HEK293 (cell line): Measurements from ENCODE around the gene MYADML2.

ENCODE experiments used
- CTCF ChIA-PET: fragments of 350-600 bp; formaldehyde crosslinking; extraction: SDS; loops from one replicate; lab custom pipeline; 2021; ENCODE audit warnings: antibody characterized with exemption; lab: Yijun Ruan, JAX
- POLR2A ChIA-PET: fragments of 300-600 bp; formaldehyde crosslinking; extraction: SDS; loops from one replicate; lab custom pipeline; 2020; ENCODE audit warnings: antibody characterized with exemption, inconsistent platforms; lab: Yijun Ruan, JAX
- H3K27ac ChIP-seq: fragments of 200-500 bp; sonication (Bioruptor generic); 2 replicates; pipeline ENCODE4 v1.5.1; 2014; ENCODE audit warnings: low read depth, low read length, control low read depth, inconsistent platforms; ENCODE audit errors: extremely low read depth
- H3K36me3 ChIP-seq, 2 experiments: fragments of 200-500 bp in 1 of 2; sonication (Bioruptor generic) in 1 of 2; 1 replicate in 1 of 2; 2 replicates in 1 of 2; pipeline ENCODE4 v1.5.1; 2014 to 2017; ENCODE audit warnings: inconsistent platforms in 2 of 2, low read length in 2 of 2; ENCODE audit not compliant: control insufficient read depth in 2 of 2, insufficient read depth in 1 of 2
- H3K4me1 ChIP-seq: fragments of 200-500 bp; sonication (Bioruptor generic); 2 replicates; pipeline ENCODE4 v1.5.1; 2014; ENCODE audit warnings: mild to moderate bottlenecking, low read length, inconsistent platforms; ENCODE audit not compliant: control insufficient read depth, insufficient read depth
- H3K4me3 ChIP-seq: 2 replicates; pipeline ENCODE4 v1.5.1; 2011; ENCODE audit warnings: low read depth, mild to moderate bottlenecking, control low read depth, low read length, moderate library complexity
- H3K9me3 ChIP-seq: fragments of 200-500 bp; sonication (Bioruptor generic); 2 replicates; pipeline ENCODE4 v1.5.1; 2014; ENCODE audit warnings: low read depth, low read length, inconsistent platforms; ENCODE audit not compliant: control insufficient read depth, insufficient read depth
- BCL11B ChIP-seq: fragments of 450-650 bp; formaldehyde crosslinking; IDR thresholded peaks from 2 replicates; pipeline ENCODE4 v1.5.1; 2016; ENCODE audit warnings: low read depth, missing biosample characterization, missing genetic modification characterization
- EGR2 ChIP-seq: fragments of 450-650 bp; formaldehyde crosslinking; IDR thresholded peaks from 2 replicates; pipeline ENCODE4 v1.5.1; 2016; ENCODE audit warnings: low read depth, missing biosample characterization, missing genetic modification characterization
- MEIS1 ChIP-seq: sonication (generic); formaldehyde crosslinking; IDR thresholded peaks from 2 replicates; pipeline ENCODE4 v1.8.1; 2022; ENCODE audit warnings: missing genetic modification reagents, mild to moderate bottlenecking, borderline replicate concordance
- PRDM1 ChIP-seq: fragments of 450-650 bp; formaldehyde crosslinking; IDR thresholded peaks from 2 replicates; pipeline ENCODE4; 2016; ENCODE audit warnings: missing biosample characterization, missing genetic modification characterization
- SALL2 ChIP-seq: fragments of 450-650 bp; formaldehyde crosslinking; IDR thresholded peaks from 2 replicates; pipeline ENCODE4 v1.5.0; 2017; ENCODE audit warnings: missing biosample characterization, mild to moderate bottlenecking, missing genetic modification characterization, borderline replicate concordance
- SETDB1 ChIP-seq: IDR thresholded peaks from one replicate; pipeline ENCODE4 v1.6.1; 2017; ENCODE audit warnings: mild to moderate bottlenecking, low read length, moderate library complexity, mixed read lengths; ENCODE audit not compliant: insufficient read length
- ZNF146 ChIP-seq: fragments of 450-650 bp; formaldehyde crosslinking; IDR thresholded peaks from 2 replicates; pipeline ENCODE4 v1.5.1; 2016; ENCODE audit warnings: missing biosample characterization, missing genetic modification characterization
- ZNF155 ChIP-seq: fragments of 450-650 bp; formaldehyde crosslinking; IDR thresholded peaks from 2 replicates; pipeline ENCODE4 v1.5.1; 2016; ENCODE audit warnings: missing biosample characterization, missing genetic modification characterization
- ZNF280C ChIP-seq: fragments of 450-650 bp; formaldehyde crosslinking; IDR thresholded peaks from 2 replicates; pipeline ENCODE4 v1.5.1; 2016; ENCODE audit warnings: missing biosample characterization, missing genetic modification characterization
- ZNF362 ChIP-seq: fragments of 450-650 bp; formaldehyde crosslinking; IDR thresholded peaks from 2 replicates; pipeline ENCODE4 v1.5.1; 2016; ENCODE audit warnings: missing biosample characterization, missing genetic modification characterization
- ZNF394 ChIP-seq: fragments of 450-650 bp; formaldehyde crosslinking; IDR thresholded peaks from 2 replicates; pipeline ENCODE4 v1.5.1; 2016; ENCODE audit warnings: missing biosample characterization, missing genetic modification characterization, mild to moderate bottlenecking, moderate library complexity, borderline replicate concordance
- ZNF423 ChIP-seq: fragments of 450-650 bp; formaldehyde crosslinking; IDR thresholded peaks from 2 replicates; pipeline ENCODE4 v1.5.1; 2016; ENCODE audit warnings: missing biosample characterization, missing genetic modification characterization
- ZNF473 ChIP-seq: fragments of 450-650 bp; formaldehyde crosslinking; IDR thresholded peaks from 2 replicates; pipeline ENCODE4 v1.5.1; 2017; ENCODE audit warnings: missing biosample characterization, missing genetic modification characterization
- ZNF488 ChIP-seq: fragments of 450-650 bp; formaldehyde crosslinking; IDR thresholded peaks from 2 replicates; pipeline ENCODE4 v1.5.1; 2016; ENCODE audit warnings: missing biosample characterization, missing genetic modification characterization
- ZNF530 ChIP-seq: fragments of 450-650 bp; formaldehyde crosslinking; IDR thresholded peaks from 2 replicates; pipeline ENCODE4 v1.5.1; 2016; ENCODE audit warnings: low read depth, missing biosample characterization, missing genetic modification characterization
- ZNF585B ChIP-seq: fragments of 450-650 bp; formaldehyde crosslinking; IDR thresholded peaks from 2 replicates; pipeline ENCODE4 v1.5.1; 2016; ENCODE audit warnings: missing biosample characterization, missing genetic modification characterization
- ZNF658 ChIP-seq: fragments of 450-650 bp; formaldehyde crosslinking; IDR thresholded peaks from 2 replicates; pipeline ENCODE4; 2016; ENCODE audit warnings: missing biosample characterization, missing genetic modification characterization
- ZSCAN5A ChIP-seq: fragments of 450-650 bp; formaldehyde crosslinking; IDR thresholded peaks from 2 replicates; pipeline ENCODE4 v1.5.1; 2016; ENCODE audit warnings: missing biosample characterization, missing genetic modification characterization
- ZXDB ChIP-seq: fragments of 450-650 bp; formaldehyde crosslinking; IDR thresholded peaks from 2 replicates; pipeline ENCODE4 v1.5.1; 2016; ENCODE audit warnings: missing biosample characterization, missing genetic modification characterization
- TF ChIP-seq, protein P1 (sequence below): fragments of 450-650 bp; formaldehyde crosslinking; IDR thresholded peaks from 2 replicates; pipeline ENCODE4 v1.5.1; 2016; ENCODE audit warnings: missing biosample characterization, missing genetic modification characterization, low read depth
- TF ChIP-seq, protein P2 (sequence below): fragments of 450-650 bp; formaldehyde crosslinking; IDR thresholded peaks from 2 replicates; pipeline ENCODE4 v1.5.1; 2016; ENCODE audit warnings: missing biosample characterization, missing genetic modification characterization

Gene MYADML2

GRCh38 chr17:81995463-81996231 is 48.6 kb upstream of the MYADML2 start (continued):
- TF ChIP-seq ZNF394: no peak
- no peak for TF ChIP-seq ZNF155 (tag by site-specific recombination)
- no peak for TF ChIP-seq BCL11B
- no peak for TF ChIP-seq ZNF473
- no peak for TF ChIP-seq SALL2 (tag by site-specific recombination)
- no peak for TF ChIP-seq ZSCAN5A (tag by site-specific recombination)
- no peak for TF ChIP-seq ZNF530 (tag by site-specific recombination)
- TF ChIP-seq, protein P1, sequence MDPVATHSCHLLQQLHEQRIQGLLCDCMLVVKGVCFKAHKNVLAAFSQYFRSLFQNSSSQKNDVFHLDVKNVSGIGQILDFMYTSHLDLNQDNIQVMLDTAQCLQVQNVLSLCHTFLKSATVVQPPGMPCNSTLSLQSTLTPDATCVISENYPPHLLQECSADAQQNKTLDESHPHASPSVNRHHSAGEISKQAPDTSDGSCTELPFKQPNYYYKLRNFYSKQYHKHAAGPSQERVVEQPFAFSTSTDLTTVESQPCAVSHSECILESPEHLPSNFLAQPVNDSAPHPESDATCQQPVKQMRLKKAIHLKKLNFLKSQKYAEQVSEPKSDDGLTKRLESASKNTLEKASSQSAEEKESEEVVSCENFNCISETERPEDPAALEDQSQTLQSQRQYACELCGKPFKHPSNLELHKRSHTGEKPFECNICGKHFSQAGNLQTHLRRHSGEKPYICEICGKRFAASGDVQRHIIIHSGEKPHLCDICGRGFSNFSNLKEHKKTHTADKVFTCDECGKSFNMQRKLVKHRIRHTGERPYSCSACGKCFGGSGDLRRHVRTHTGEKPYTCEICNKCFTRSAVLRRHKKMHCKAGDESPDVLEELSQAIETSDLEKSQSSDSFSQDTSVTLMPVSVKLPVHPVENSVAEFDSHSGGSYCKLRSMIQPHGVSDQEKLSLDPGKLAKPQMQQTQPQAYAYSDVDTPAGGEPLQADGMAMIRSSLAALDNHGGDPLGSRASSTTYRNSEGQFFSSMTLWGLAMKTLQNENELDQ (tag by site-specific recombination): no peak
- no peak for TF ChIP-seq MEIS1 (CRISPR knock-in tag)
- TF ChIP-seq ZXDB (tag by site-specific recombination): no peak

DNA sequence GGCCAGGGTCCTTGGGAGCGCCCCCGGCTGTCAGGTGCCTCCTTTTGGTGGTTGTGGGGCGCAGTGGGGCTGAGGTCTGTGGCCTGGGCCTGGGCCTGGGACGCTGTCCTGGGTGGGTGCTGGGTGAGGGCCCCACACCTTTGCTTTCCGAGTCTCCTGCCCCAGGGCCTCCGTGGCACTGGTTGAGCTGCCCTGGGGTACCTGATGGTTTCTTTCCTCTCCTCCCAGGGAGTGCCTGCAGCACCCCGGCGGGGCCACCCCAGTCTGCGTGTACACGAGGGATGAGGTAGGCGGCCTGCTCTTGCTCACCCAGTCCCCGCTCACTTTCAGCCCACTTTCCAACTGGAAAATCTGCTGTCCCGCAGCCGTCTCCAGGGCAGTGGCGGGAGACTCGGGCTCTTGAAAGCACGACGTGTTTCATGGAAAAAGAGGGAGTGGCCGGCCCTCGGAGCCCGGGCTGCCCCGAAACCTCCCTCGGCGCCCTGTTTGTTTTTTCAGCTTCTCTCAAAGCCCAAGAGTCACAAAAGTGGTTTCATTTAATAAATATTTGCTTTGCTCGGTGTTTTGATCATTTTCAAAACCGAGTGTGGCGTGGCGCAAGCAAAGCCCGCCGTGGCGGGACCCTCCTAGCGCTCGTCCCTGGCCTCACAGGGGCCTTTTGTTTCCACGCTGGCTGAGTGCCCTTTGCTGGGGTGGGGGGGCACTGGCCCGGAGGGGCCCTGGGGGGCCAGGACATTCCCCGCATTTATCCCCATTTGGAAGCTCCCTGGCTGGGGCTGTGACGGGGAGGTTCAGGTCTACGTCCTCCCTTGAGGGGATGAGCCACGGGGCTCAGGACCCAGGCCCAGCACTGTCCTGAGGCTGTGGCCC is 47.8 kb upstream of the MYADML2 start:
- peaks cover 0 to 13% of the 10 kb centered on the region in 2 experiments; a peak in 1 of 3 replicates for H3K36me3 ChIP-seq
- peaks cover 7% of the 10 kb centered on the region for H3K4me1 ChIP-seq
- H3K4me3 ChIP-seq: no peak overlapping the region
- H3K27ac ChIP-seq: no peak overlapping the region
- CTCF ChIA-PET: interaction anchor here (0.7 to 1.4 kb wide), 5 partner anchors 9 to 35 kb away, joined by 3 to 6 read pairs (median 4); no protein-coding TSS in a partner anchor
- H3K9me3 ChIP-seq: no peaks in the 10 kb centered on the region
- POLR2A ChIA-PET: no interaction called here
- TF ChIP-seq EGR2 (tag by site-specific recombination) (no peak), ZNF423 (tag by site-specific recombination) (no peak), ZNF146 (tag by site-specific recombination) (no peak), ZNF585B (tag by site-specific recombination) (no peak), ZNF280C (no peak), ZNF362 (tag by site-specific recombination) (no peak), ZNF658 (no peak), ZNF488 (tag by site-specific recombination) (no peak), SETDB1 (no peak), PRDM1 (no peak)
- TF ChIP-seq, protein P2, sequence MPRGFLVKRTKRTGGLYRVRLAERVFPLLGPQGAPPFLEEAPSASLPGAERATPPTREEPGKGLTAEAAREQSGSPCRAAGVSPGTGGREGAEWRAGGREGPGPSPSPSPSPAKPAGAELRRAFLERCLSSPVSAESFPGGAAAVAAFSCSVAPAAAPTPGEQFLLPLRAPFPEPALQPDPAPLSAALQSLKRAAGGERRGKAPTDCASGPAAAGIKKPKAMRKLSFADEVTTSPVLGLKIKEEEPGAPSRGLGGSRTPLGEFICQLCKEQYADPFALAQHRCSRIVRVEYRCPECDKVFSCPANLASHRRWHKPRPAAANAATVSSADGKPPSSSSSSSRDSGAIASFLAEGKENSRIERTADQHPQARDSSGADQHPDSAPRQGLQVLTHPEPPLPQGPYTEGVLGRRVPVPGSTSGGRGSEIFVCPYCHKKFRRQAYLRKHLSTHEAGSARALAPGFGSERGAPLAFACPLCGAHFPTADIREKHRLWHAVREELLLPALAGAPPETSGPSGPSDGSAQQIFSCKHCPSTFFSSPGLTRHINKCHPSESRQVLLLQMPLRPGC (tag by site-specific recombination): no peak
- TF ChIP-seq, all 188 proteins: peak for 0
